ENCODE measurements around the gene GRM7. TPM values are rescaled to one million over a fixed set of nuclear protein-coding genes. Genes with fewer than 3 reads are reported as not detected.

The GRM7 gene
- total RNA-seq, 1 experiment from 2014 or later = not detected

GRCh38 chr3:7315037-7315436 lies 454.1 kb downstream of the GRM7 start:
- Histone ChIP-seq H4K20me1 (ENCODE audit: insufficient read depth) (no peaks in the 10 kb centered on the region), H3K9me3 (ENCODE audit: control insufficient read depth in 1 of 2, insufficient read depth in 1 of 2, low read depth in 1 of 2, low read length in 2 of 2) (no peaks in the 10 kb centered on the region), H3K27me3 (ENCODE audit: insufficient read depth, low read length) (no peaks in the 10 kb centered on the region), H3K27ac (ENCODE audit: low read depth, low read length) (no peak overlapping the region), H3K4me2 (ENCODE audit: low read length) (no peak overlapping the region), H3K4me3 (replicated peaks in 1 of 2; ENCODE audit: low read depth in 1 of 2, low read length in 2 of 2) (no peak overlapping the region), H3K9me2 (ENCODE audit: insufficient read depth) (no peaks in the 10 kb centered on the region), H3K4me1 (ENCODE audit: control insufficient read depth in 1 of 2, insufficient read depth in 2 of 2, low read length in 2 of 2) (no peaks in the 10 kb centered on the region), H3K36me3 (ENCODE audit: control insufficient read depth in 1 of 2, insufficient read depth in 2 of 2, low read length in 2 of 2) (no peaks in the 10 kb centered on the region), H3K9ac (ENCODE audit: low read length) (no peak overlapping the region), H3K79me2 (ENCODE audit: insufficient read depth, low read length) (no peaks in the 10 kb centered on the region), H2AFZ (ENCODE audit: low read depth, low read length, poor library complexity, severe bottlenecking) (no peak overlapping the region)
- TF ChIP-seq RAD21 (IDR thresholded peaks at IDR 0.05; ENCODE audit: low read depth) (no peak), TCF7L2 (IDR thresholded peaks at IDR 0.05; ENCODE audit: borderline replicate concordance, extremely low read depth, insufficient read depth, insufficient read length) (no peak), FOSL1 (IDR thresholded peaks at IDR 0.05; ENCODE audit: low read depth) (no peak), SRF (IDR thresholded peaks at IDR 0.05; ENCODE audit: low read depth) (no peak), YY1 (IDR thresholded peaks at IDR 0.05; ENCODE audit: extremely low read depth, insufficient replicate concordance, low read depth, low read length) (no peak), MAX (IDR thresholded peaks at IDR 0.05) (no peak), REST (IDR thresholded peaks at IDR 0.05; ENCODE audit: low read depth) (no peak), JUND (IDR thresholded peaks at IDR 0.05) (no peak), ATF3 (IDR thresholded peaks at IDR 0.05) (no peak), ZBTB33 (IDR thresholded peaks at IDR 0.05; ENCODE audit: extremely low read depth, insufficient replicate concordance, low read length) (no peak), ELF1 (IDR thresholded peaks at IDR 0.05; ENCODE audit: borderline replicate concordance, low read depth) (no peak), POLR2A (IDR thresholded peaks at IDR 0.05; ENCODE audit: borderline replicate concordance, extremely low read depth, insufficient read depth, insufficient read length) (no peak), ZNF274 (IDR thresholded peaks at IDR 0.05; ENCODE audit: low read depth, low read length) (no peak), ZFX (IDR thresholded peaks at IDR 0.05) (no peak), SP1 (IDR thresholded peaks at IDR 0.05; ENCODE audit: low read depth) (no peak), CEBPB (IDR thresholded peaks at IDR 0.05; ENCODE audit: low read depth) (no peak), EZH2 (IDR thresholded peaks at IDR 0.05) (no peak), POLR2AphosphoS5 (IDR thresholded peaks at IDR 0.05; ENCODE audit: low read depth, low read length) (no peak), CBX3 (IDR thresholded peaks at IDR 0.05; ENCODE audit: low read depth) (no peak)
- ATAC-seq (no peak), DNase-seq (ENCODE audit: low read depth, low spot score) (no peak)
- no TSS peak for BruUV-seq (replicated peaks)
- POLR2A ChIA-PET = no interaction called here
- intact Hi-C loops (cut with micrococcal nuclease) = no loop called here
- CTCF ChIA-PET = no interaction called here
- RAD21 ChIA-PET (ENCODE audit: low non-redundant PET in 1 of 2, low total read pairs in 2 of 2, uncharacterized antibody in 2 of 2, unreplicated experiment in 2 of 2) = no interaction called here
